Activated effector memory CD4-positive, alpha-beta T cell treated with anti-CD3 and anti-CD28 coated beads, Interleukin-2, amount 50 U/mL, for 16 hours (primary cell): ENCODE measurements around the gene PILRB.
"Not testable (repeated sequence)": the region's sequence is repeated elsewhere in the genome, so short reads cannot be mapped to it uniquely, and the experiment has no call there.

Source experiments
- DNase-seq: peaks from one replicate; pipeline ENCODE4 v3.0.0-alpha.2; 2020

PILRB gene

GRCh38 chr7:100380196-100380595 is 22.3 kb downstream of the PILRB start:
- no peak for DNase-seq

DNA sequence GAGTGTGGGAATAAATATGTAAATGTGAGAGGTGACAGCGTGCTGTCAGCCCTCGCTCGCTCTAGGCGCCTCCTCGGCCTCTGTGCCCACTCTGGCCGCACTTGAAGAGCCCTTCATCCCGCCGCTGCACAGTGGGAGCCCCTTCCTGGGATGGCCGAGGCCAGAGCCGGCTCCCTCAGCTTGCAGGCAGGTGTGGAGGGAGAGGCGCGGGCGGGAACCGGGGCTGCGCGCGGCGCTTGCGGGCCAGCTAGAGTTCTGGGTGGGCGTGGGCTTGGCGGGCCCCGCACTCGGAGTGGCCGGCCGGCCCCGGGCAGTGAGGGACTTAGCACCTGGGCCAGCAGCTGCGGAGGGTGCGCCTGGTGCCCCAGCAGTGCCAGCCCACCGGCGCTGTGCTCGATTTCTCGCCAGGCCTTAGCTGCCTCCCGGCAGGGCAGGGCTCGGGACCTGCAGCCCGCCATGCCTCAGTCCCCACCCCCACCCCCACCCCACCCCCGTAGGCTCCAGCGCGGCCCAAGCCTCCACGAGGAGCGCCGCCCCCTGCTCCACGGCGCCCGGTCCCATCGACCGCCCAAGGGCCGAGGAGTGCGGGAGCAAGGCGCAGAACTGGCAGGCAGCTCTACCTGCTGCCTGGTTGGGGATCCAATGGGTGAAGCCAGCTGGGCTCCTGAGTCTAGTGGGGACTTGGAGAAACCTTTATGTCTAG is 23.8 kb downstream of the PILRB start:
- not testable (repeated sequence) for DNase-seq

- not testable (repeated sequence) for DNase-seq
Measured at GRCh38 chr7:100382234-100382853, 24.4 kb downstream of the PILRB start.

DNA sequence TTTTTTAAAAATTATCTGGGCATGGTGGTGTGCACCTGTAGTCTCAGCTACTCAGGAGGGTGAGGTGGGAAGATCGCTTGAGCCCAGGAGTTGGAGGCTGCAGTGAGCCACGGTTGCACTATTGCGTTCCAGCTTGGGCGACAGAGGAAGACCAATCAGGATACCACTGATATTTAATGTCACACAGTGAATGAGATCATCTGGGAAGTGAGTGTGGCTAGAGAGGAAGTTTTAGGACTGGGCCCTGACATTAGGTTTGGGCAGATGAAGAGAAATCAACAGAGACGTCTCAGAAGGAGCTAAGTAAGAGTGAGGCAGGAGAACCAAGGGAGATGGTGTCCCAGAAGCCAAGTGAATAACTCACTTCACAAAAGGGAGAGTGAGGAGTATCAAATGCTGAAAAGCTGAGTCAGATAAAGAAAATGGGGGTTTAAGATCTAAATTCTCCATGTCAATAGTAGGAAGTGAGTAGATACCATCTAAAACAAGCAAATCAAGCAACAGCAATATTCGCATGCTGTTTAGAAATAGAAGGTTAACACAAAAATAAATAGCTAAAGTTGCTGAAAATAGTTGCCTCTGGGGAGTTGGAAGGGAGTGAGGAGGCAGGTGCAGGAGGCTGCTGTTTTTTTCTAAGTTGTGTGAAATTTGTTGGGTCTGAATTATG is 26.8 kb downstream of the PILRB start:
- DNase-seq, result no peak

DNA sequence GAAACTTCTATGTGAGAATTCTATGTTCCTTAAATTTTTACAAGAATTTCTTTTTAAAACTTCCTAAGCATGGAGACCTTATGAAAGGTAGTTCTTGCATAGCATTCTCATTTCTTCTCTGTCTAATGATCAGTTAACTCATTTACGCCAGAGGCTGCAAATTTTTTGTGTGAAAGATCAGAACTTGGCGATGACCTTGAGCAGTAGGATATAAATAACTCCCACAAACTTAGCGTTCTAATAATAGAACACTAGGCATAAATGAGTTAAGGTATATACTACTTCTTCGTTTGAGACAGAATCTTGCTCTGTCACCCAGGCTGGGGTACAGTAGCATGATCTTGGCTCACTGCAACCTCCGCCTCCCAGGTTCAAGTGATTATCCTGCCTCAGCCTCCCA is 29.0 kb downstream of the PILRB start:
- no peak for DNase-seq

DNA sequence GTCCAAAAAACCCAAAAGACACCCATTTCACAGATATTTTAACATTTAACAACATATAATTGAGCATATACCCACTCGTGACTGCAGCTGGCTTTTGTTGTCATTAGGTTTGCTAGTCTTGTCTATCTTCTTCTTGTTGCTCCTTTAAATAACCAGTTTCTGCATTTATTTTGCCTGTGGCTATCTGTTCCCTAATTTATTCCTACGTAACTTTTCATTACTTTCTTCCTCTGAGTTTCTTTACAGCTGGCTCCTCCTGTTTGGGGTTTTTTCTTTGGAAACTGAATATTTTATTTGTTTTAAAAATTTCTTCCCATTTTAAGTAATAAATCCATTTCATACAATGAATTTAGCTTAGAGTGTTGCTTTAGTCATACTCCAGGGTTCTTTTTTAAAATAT is 29.8 kb downstream of the PILRB start:
- no peak for DNase-seq

GRCh38 chr7:100389437-100390088 is 31.6 kb downstream of the PILRB start:
- no peak for DNase-seq

- DNase-seq, result no peak
Measured at GRCh38 chr7:100390286-100391009, 32.5 kb downstream of the PILRB start.

GRCh38 chr7:100393233-100393905 is 35.5 kb downstream of the PILRB start:
- no peak for DNase-seq

- no peak for DNase-seq
Measured at GRCh38 chr7:100394077-100394476, 36.2 kb downstream of the PILRB start.

DNA sequence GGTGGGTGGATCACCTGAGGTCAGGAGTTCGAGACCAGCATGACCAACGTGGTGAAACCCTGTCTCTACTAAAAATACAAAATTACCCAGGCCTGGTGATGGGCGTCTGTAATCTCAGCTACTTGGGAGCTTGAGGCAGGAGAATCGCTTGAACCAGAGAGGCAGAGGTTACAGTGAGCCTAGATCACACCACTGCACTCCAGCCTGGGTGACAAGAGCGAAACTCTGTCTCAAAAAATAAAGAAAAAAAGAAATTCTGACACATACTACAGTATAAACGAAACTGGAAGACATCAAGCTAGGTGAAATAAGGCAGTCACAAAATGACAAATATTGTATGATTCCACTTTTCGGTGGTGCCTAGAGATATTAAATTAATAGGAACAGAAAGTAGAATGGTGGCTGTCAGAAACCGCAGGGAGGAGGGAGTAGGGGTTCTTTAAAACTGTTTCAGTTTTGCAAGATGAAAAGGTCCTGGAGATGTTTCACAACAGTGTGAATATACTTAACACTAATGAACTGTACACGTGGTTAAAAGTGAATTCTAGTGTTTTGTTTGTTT is 38.6 kb downstream of the PILRB start:
- peak; percentile 76 for DNase-seq

DNA sequence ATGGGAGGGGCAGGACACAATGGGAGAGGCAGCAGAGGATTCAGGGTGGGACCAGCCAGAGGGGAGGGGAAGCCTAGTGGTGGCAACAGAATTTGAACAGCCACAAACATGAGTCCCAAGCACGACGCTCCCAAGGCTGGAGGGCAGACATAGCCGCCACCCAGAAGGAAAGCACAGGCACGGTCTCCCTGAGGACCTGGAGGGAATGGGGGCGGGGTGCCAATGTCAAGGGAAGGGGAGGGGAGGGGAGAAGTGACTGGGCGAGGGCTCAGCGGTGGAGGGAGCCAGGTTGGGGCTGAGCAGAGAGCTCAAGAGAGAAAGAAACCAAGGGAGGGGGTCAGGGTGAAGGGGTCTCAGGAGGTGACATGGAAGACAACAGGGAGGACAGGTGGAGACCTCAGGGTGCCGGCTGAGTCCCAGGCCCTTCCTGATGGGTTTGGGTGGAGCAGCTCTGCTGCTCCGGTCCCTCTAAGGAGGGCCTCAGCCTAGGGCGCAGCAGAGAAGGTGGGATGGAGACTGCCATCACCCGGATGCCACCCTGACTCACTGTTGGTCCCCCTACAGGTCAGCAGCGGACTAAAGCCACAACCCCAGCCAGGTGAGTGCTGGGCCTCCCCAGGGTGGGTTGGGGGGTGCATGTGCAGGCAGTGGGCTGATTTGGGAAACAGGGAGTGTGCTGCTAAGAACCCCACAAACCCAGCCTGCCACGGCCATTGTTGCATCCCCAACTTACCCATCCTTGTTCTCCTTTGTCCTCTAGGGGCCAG is 39.6 kb downstream of the PILRB start:
- no peak for DNase-seq

DNA sequence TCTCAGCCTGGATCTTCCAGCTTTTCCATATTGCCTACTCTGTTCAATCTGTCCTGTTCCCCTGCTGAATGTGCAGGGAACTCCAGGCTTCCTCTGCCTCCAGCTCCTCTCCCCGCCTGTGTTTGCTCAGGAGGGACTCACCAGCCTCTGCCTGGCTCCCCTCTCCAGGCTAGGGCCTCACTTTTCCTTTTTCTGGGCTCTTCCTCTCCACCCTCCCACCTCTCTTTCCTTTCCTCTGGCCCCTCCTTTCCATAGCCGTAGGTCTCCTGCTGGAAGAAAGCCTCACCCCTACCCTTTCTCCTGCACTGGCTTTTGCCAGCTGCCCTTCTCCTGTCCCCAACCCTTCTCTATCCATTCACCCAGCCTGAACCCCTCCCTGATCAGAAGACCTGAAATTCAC is 40.3 kb downstream of the PILRB start:
- DNase-seq, result no peak

GRCh38 chr7:100400041-100400440 is 42.1 kb downstream of the PILRB start:
- DNase-seq, result no peak

- no peak for DNase-seq
Measured at GRCh38 chr7:100400656-100401055, 42.7 kb downstream of the PILRB start.

GRCh38 chr7:100401811-100402210 is 43.9 kb downstream of the PILRB start:
- no peak for DNase-seq

- DNase-seq, result no peak
Measured at GRCh38 chr7:100402241-100402640, 44.3 kb downstream of the PILRB start.

DNA sequence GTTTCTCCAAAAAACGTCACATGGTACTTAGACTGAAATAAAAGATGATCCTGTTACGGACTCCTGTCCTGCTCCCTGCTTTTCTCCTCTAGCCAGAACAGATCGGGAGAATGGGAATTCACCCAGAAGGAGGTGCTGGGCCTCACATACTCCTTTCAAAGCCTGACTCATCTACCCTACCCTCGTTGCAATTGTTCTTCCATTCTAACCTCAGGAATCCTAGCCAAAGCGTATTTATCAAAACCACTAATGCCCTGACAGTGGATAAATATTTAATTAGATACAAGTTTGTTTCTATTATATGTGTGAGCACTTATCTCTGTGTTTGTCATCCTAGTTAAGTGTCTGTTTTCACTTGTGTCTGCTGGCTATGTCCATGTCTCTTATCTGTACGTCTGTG is 48.9 kb downstream of the PILRB start:
- no peak for DNase-seq

- DNase-seq, result peak; percentile 66
Measured at GRCh38 chr7:100407285-100408180, 49.6 kb downstream of the PILRB start.

DNA sequence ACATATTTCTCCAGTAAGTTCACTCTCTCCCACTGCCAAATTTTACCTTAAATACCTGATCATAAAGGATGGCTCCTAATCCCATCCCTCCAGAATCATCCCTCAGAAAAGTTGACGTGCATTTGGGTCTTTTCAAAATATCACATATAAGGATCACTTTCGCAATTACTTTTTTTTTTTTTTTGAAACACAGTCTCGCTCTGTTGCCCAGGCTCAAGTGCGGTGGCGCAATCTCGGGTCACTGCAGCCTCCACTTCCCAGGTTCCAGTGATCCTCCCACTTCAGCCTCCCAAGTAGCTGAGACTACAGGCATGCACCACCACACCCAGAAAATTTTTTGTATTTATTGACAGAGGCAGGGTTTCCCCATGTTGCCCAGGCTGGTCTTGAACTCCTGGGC is 53.2 kb downstream of the PILRB start:
- DNase-seq, result no peak
